HG03442 (cell line): ENCODE results near the gene PRXL2C.
"Not testable (repeated sequence)": the region's sequence is repeated elsewhere in the genome, so short reads cannot be mapped to it uniquely, and the experiment has no call there.

ENCODE experiments used
- ATAC-seq: cut with Tn5 transposase; IDR thresholded peaks from one replicate; pipeline ENCODE4 v1.9.1; 2021; ENCODE audit warnings: mild to moderate bottlenecking, moderate library complexity; ENCODE audit not compliant: unreplicated experiment

PRXL2C gene

GRCh38 chr9:96655198-96655851, at the start of gene PRXL2C:
Gene PRXL2C (minus strand): TSS chr9:96655317. CDS start chr9:96655281, 36 bp downstream.
- ATAC-seq: peak; percentile 66

GRCh38 chr9:96700721-96701375, 45.7 kb upstream of the PRXL2C start:
- not testable (repeated sequence) for ATAC-seq

- ATAC-seq: no peak
These were observed 36.2 kb upstream of the PRXL2C start for GRCh38 chr9:96691326-96691725.

GRCh38 chr9:96688745-96689464, 33.8 kb upstream of the PRXL2C start:
- ATAC-seq: no peak

GRCh38 chr9:96688187-96688586, 33.1 kb upstream of the PRXL2C start:
- ATAC-seq: no peak

- ATAC-seq: no peak
These were observed 31.7 kb upstream of the PRXL2C start for GRCh38 chr9:96686638-96687335.

GRCh38 chr9:96680812-96681499, 25.8 kb upstream of the PRXL2C start:
- no peak for ATAC-seq

GRCh38 chr9:96674906-96675538, 19.9 kb upstream of the PRXL2C start:
- ATAC-seq: no peak

- ATAC-seq: not testable (repeated sequence)
These were observed 18.7 kb upstream of the PRXL2C start for GRCh38 chr9:96673786-96674185.

- no peak for ATAC-seq
These were observed 13.9 kb upstream of the PRXL2C start for GRCh38 chr9:96668868-96669534.

GRCh38 chr9:96667363-96667728, 12.2 kb upstream of the PRXL2C start:
- ATAC-seq: no peak

GRCh38 chr9:96666653-96667362, 11.7 kb upstream of the PRXL2C start:
- ATAC-seq: not testable (repeated sequence)

- no peak for ATAC-seq
These were observed 10.7 kb upstream of the PRXL2C start for GRCh38 chr9:96665789-96666188.

- ATAC-seq: no peak
These were observed 8.5 kb upstream of the PRXL2C start for GRCh38 chr9:96663506-96664120.

- no peak for ATAC-seq
These were observed 6.6 kb upstream of the PRXL2C start for GRCh38 chr9:96661711-96662110.

- no peak for ATAC-seq
These were observed 5.7 kb upstream of the PRXL2C start for GRCh38 chr9:96660692-96661248.

GRCh38 chr9:96654450-96655197, 493 bp downstream of the PRXL2C start:
- peak; percentile 56 for ATAC-seq

- ATAC-seq: no peak
These were observed 3.5 kb downstream of the PRXL2C start for GRCh38 chr9:96651626-96652025.
